HG02759 (cell line): ENCODE results near the gene ASXL2.
"Not testable (repeated sequence)": the region's sequence is repeated elsewhere in the genome, so short reads cannot be mapped to it uniquely, and the experiment has no call there.

ENCODE experiments used
- ATAC-seq: cut with Tn5 transposase; IDR thresholded peaks from one replicate; pipeline ENCODE4 v1.9.1; 2021; ENCODE audit warnings: mild to moderate bottlenecking, moderate library complexity; ENCODE audit not compliant: unreplicated experiment

ASXL2 gene

GRCh38 chr2:25742501-25742900, 135.8 kb downstream of the ASXL2 start:
- no peak for ATAC-seq

GRCh38 chr2:25740810-25741381, 137.4 kb downstream of the ASXL2 start:
- no peak for ATAC-seq

- no peak for ATAC-seq
These were observed 139.6 kb downstream of the ASXL2 start for GRCh38 chr2:25738383-25739343.

- ATAC-seq, result no peak
These were observed 141.3 kb downstream of the ASXL2 start for GRCh38 chr2:25736899-25737515.

GRCh38 chr2:25735835-25736234, 142.5 kb downstream of the ASXL2 start:
- no peak for ATAC-seq

- ATAC-seq, result no peak
These were observed 149.7 kb downstream of the ASXL2 start for GRCh38 chr2:25728559-25728958.

- no peak for ATAC-seq
These were observed 151.8 kb downstream of the ASXL2 start for GRCh38 chr2:25726522-25726921.

- ATAC-seq, result no peak
These were observed 152.4 kb downstream of the ASXL2 start for GRCh38 chr2:25725877-25726276.

GRCh38 chr2:25724756-25725155, 153.5 kb downstream of the ASXL2 start:
- no peak for ATAC-seq

- ATAC-seq, result no peak
These were observed 156.1 kb downstream of the ASXL2 start for GRCh38 chr2:25722224-25722623.

GRCh38 chr2:25720575-25720974, 157.7 kb downstream of the ASXL2 start:
- no peak for ATAC-seq

GRCh38 chr2:25714740-25715139, 163.5 kb downstream of the ASXL2 start:
- ATAC-seq, result no peak

- ATAC-seq, result no peak
These were observed 165.8 kb downstream of the ASXL2 start for GRCh38 chr2:25712455-25712854.

GRCh38 chr2:25711675-25712354, 166.5 kb downstream of the ASXL2 start:
- ATAC-seq, result no peak

- ATAC-seq, result no peak
These were observed 167.5 kb downstream of the ASXL2 start for GRCh38 chr2:25710750-25711149.

- no peak for ATAC-seq
These were observed 168.9 kb downstream of the ASXL2 start for GRCh38 chr2:25709349-25709748.

GRCh38 chr2:25707927-25708590, 170.2 kb downstream of the ASXL2 start:
- ATAC-seq, result no peak

- ATAC-seq, result not testable (repeated sequence)
These were observed 172.7 kb downstream of the ASXL2 start for GRCh38 chr2:25705575-25705974.

GRCh38 chr2:25701801-25702200, 176.5 kb downstream of the ASXL2 start:
- no peak for ATAC-seq

- no peak for ATAC-seq
These were observed 178.0 kb downstream of the ASXL2 start for GRCh38 chr2:25700221-25700660.

GRCh38 chr2:25699216-25699615, 179.1 kb downstream of the ASXL2 start:
- ATAC-seq, result no peak
